IMR-90 (cell line): Measurements from ENCODE around the gene C1orf52. TPM values are rescaled to one million over a fixed set of nuclear protein-coding genes. Genes with fewer than 3 reads are reported as not detected.

Experiments used
- ATAC-seq: fragments of 200-7000 bp; cut with Tn5 transposase; 2 replicates; pipeline ENCODE4 v1.9.1; 2020; ENCODE audit warnings: low read depth, mild to moderate bottlenecking, moderate library complexity
- BruUV-seq: library from RNA; stranded (reverse); fragments of 400-500 nt; replicated peaks from 2 replicates; lab custom pipeline; 2021; lab: Mats Ljungman, UMichigan
- CTCF ChIA-PET: fragments of 300-600 bp; formaldehyde crosslinking; extraction: SDS; loops from one replicate; lab custom pipeline; 2021; ENCODE audit warnings: antibody characterized with exemption; lab: Yijun Ruan, JAX
- POLR2A ChIA-PET: fragments of 300-600 bp; sonication (Branson Sonifier 250); formaldehyde crosslinking; loops from one replicate; lab custom pipeline; 2022; ENCODE audit warnings: antibody characterized with exemption; ENCODE audit not compliant: unreplicated experiment; lab: Charles Lee
- DNase-seq: peaks from one replicate; pipeline ENCODE4 v3.0.0; 2013
- H2AFZ ChIP-seq: replicated peaks from 2 replicates; pipeline ENCODE3; 2013; ENCODE audit warnings: low read length, mild to moderate bottlenecking; ENCODE audit not compliant: poor library complexity
- H2AK5ac ChIP-seq: 2 replicates; pipeline ENCODE4 v1.6.1; 2013; ENCODE audit warnings: low read depth, low read length, inconsistent platforms
- H2AK9ac ChIP-seq: replicated peaks from 2 replicates; pipeline ENCODE3; 2013; ENCODE audit warnings: mild to moderate bottlenecking, low read depth, low read length, moderate library complexity; ENCODE audit not compliant: poor library complexity
- H2BK120ac ChIP-seq: 2 replicates; pipeline ENCODE4 v1.6.1; 2013; ENCODE audit warnings: low read depth, low read length, inconsistent platforms
- H2BK15ac ChIP-seq: 3 replicates; pipeline ENCODE4 v1.6.1; 2013; ENCODE audit warnings: low read depth, low read length, inconsistent platforms
- H2BK20ac ChIP-seq: 2 replicates; pipeline ENCODE4 v1.6.1; 2013; ENCODE audit warnings: low read depth, mild to moderate bottlenecking, inconsistent platforms, low read length, moderate library complexity
- H2BK5ac ChIP-seq: 2 replicates; pipeline ENCODE4 v1.6.1; 2013; ENCODE audit warnings: mild to moderate bottlenecking, low read depth, low read length, inconsistent platforms; ENCODE audit not compliant: poor library complexity, severe bottlenecking
- H3K14ac ChIP-seq: replicated peaks from 2 replicates; pipeline ENCODE4 v1.6.1; 2013; ENCODE audit warnings: low read depth, low read length, inconsistent platforms
- H3K18ac ChIP-seq: 2 replicates; pipeline ENCODE4 v1.6.1; 2013; ENCODE audit warnings: low read depth, low read length, control low read depth
- H3K23ac ChIP-seq: 2 replicates; pipeline ENCODE4 v1.6.1; 2013; ENCODE audit warnings: low read depth, low read length, inconsistent platforms
- H3K27ac ChIP-seq: 2 replicates; pipeline ENCODE4 v1.5.1; 2013; ENCODE audit warnings: mild to moderate bottlenecking, control low read depth, low read length; ENCODE audit not compliant: insufficient read depth
- H3K27me3 ChIP-seq: 2 replicates; pipeline ENCODE4 v1.6.1; 2013; ENCODE audit warnings: low read length; ENCODE audit not compliant: control insufficient read depth, insufficient read depth
- H3K36me3 ChIP-seq: 2 replicates; pipeline ENCODE4 v1.6.1; 2013; ENCODE audit warnings: low read length, mixed read lengths; ENCODE audit not compliant: control insufficient read depth, insufficient read depth
- H3K4ac ChIP-seq: 2 replicates; pipeline ENCODE4 v1.6.1; 2013; ENCODE audit warnings: low read depth, low read length, inconsistent platforms
- H3K4me1 ChIP-seq: 2 replicates; pipeline ENCODE4 v1.6.1; 2013; ENCODE audit warnings: low read length, mixed read lengths; ENCODE audit not compliant: control insufficient read depth, insufficient read depth
- H3K4me2 ChIP-seq: 2 replicates; pipeline ENCODE4 v1.6.1; 2013; ENCODE audit warnings: low read depth, mild to moderate bottlenecking, control low read depth, low read length, moderate library complexity
- H3K4me3 ChIP-seq: 2 replicates; pipeline ENCODE4 v1.5.1; 2013; ENCODE audit warnings: low read depth, mild to moderate bottlenecking, control low read depth, low read length, moderate library complexity; ENCODE audit not compliant: insufficient read depth
- H3K56ac ChIP-seq: 2 replicates; pipeline ENCODE4 v1.6.1; 2013; ENCODE audit warnings: low read length, inconsistent platforms; ENCODE audit not compliant: insufficient read depth; ENCODE audit errors: extremely low read depth
- H3K79me1 ChIP-seq, 2 experiments: 2 replicates each; pipeline ENCODE4 v1.6.1; 2013; ENCODE audit warnings: low read length in 2 of 2, inconsistent platforms in 1 of 2, low read depth in 1 of 2
- H3K9ac ChIP-seq: 2 replicates; pipeline ENCODE4 v1.6.1; 2013; ENCODE audit warnings: low read depth, low read length, control low read depth
- H3K9me1 ChIP-seq: 2 replicates; pipeline ENCODE4 v1.6.1; 2013; ENCODE audit warnings: low read length, inconsistent platforms; ENCODE audit not compliant: insufficient read depth
- H3K9me3 ChIP-seq: 2 replicates; pipeline ENCODE4 v1.6.1; 2013; ENCODE audit warnings: low read length; ENCODE audit not compliant: control insufficient read depth, insufficient read depth
- H4K20me1 ChIP-seq: 2 replicates; pipeline ENCODE4 v1.6.1; 2013; ENCODE audit warnings: low read length, inconsistent platforms; ENCODE audit not compliant: insufficient read depth
- H4K5ac ChIP-seq: 2 replicates; pipeline ENCODE4 v1.6.1; 2013; ENCODE audit warnings: mild to moderate bottlenecking, low read depth, low read length, control low read depth
- H4K8ac ChIP-seq, 2 experiments: 2 replicates each; pipeline ENCODE4 v1.6.1; 2013; ENCODE audit warnings: low read depth in 2 of 2, low read length in 2 of 2, control low read depth in 1 of 2, inconsistent platforms in 1 of 2
- H4K91ac ChIP-seq: 2 replicates; pipeline ENCODE4 v1.6.1; 2013; ENCODE audit warnings: low read depth, low read length, inconsistent platforms; ENCODE audit not compliant: insufficient read depth
- BHLHE40 ChIP-seq: fragments of 150-350 bp; IDR thresholded peaks from 2 replicates; pipeline ENCODE4 v1.6.1; 2016; ENCODE audit warnings: mild to moderate bottlenecking, low read depth, low read length
- CEBPB ChIP-seq: IDR thresholded peaks from 2 replicates; pipeline ENCODE4 v1.6.1; 2012; ENCODE audit warnings: low read depth, low read length, improper control_type of control experiment
- CHD1 ChIP-seq: IDR thresholded peaks from 2 replicates; pipeline ENCODE4 v1.6.1; 2012; ENCODE audit warnings: low read depth, low read length, improper control_type of control experiment
- ELK1 ChIP-seq: fragments of 150-350 bp; IDR thresholded peaks from 2 replicates; pipeline ENCODE4 v1.6.1; 2016; ENCODE audit warnings: low read depth, mild to moderate bottlenecking, low read length, moderate library complexity, borderline replicate concordance
- FOS ChIP-seq: fragments of 150-350 bp; IDR thresholded peaks from 2 replicates; pipeline ENCODE4 v1.6.1; 2016; ENCODE audit warnings: low read depth, low read length
- MAFK ChIP-seq: IDR thresholded peaks from 2 replicates; pipeline ENCODE4 v1.6.1; 2012; ENCODE audit warnings: low read depth, low read length, improper control_type of control experiment
- MAZ ChIP-seq: IDR thresholded peaks from 2 replicates; pipeline ENCODE4 v1.6.1; 2012; ENCODE audit warnings: low read depth, mild to moderate bottlenecking, low read length, improper control_type of control experiment, moderate library complexity, borderline replicate concordance
- MXI1 ChIP-seq: IDR thresholded peaks from 2 replicates; pipeline ENCODE4 v1.6.1; 2012; ENCODE audit warnings: low read depth, mild to moderate bottlenecking, low read length, moderate library complexity, borderline replicate concordance
- NFE2L2 ChIP-seq: fragments of 150-350 bp; IDR thresholded peaks from 2 replicates; pipeline ENCODE4 v1.6.1; 2016; ENCODE audit warnings: low read depth, mild to moderate bottlenecking, low read length
- POLR2A ChIP-seq: IDR thresholded peaks from 2 replicates; pipeline ENCODE4 v1.6.1; 2012; ENCODE audit warnings: mild to moderate bottlenecking, low read depth, low read length
- RAD21 ChIP-seq: IDR thresholded peaks from 2 replicates; pipeline ENCODE4 v1.6.1; 2012; ENCODE audit warnings: low read length, improper control_type of control experiment
- RCOR1 ChIP-seq: IDR thresholded peaks from 2 replicates; pipeline ENCODE4 v1.6.1; 2012; ENCODE audit warnings: mild to moderate bottlenecking, low read length, improper control_type of control experiment; ENCODE audit not compliant: insufficient replicate concordance
- RFX5 ChIP-seq: IDR thresholded peaks from 2 replicates; pipeline ENCODE4 v1.8.0; 2012; ENCODE audit warnings: low read depth, mild to moderate bottlenecking, low read length, moderate library complexity
- SMC3 ChIP-seq: fragments of 150-350 bp; IDR thresholded peaks from 2 replicates; pipeline ENCODE4 v1.6.1; 2016; ENCODE audit warnings: low read depth, mild to moderate bottlenecking, antibody characterized with exemption, low read length, moderate library complexity
- WGBS, 2 experiments: methylation state at CpG; one replicate each; pipeline versions ENCODE4 v1.1.5 to v1.1.7; 2013; ENCODE audit warnings: missing lambda C conversion rate in 2 of 2; ENCODE audit not compliant: insufficient read length in 1 of 2; ENCODE audit errors: extremely low coverage in 2 of 2; 5-methylcytosine and 5-hydroxymethylcytosine counted together
- dilution Hi-C: fragments of 300-500 bp; cut with HindIII; formaldehyde crosslinking; loops from one replicate; pipeline ENCODE4 v1.14.3; 2018; ENCODE audit warnings: low sequenced_read_pairs; ENCODE audit not compliant: unreplicated experiment
- in situ Hi-C: fragments of 300-500 bp; cut with MboI; formaldehyde crosslinking; loops from 3 replicates; pipeline ENCODE4 v1.14.3; 2019; ENCODE audit warnings: low sequenced_read_pairs, inconsistent platforms, mixed read lengths
- intact Hi-C: fragments of 100-400 bp; cut with micrococcal nuclease; formaldehyde crosslinking; loops from 2 replicates; pipeline ENCODE4 v1.10.0; 2022
- polyA plus RNA-seq, 3 experiments: library from polyadenylated mRNA; depleted of rRNA; stranded (reverse); fragments of >200 nt; gene quantifications; 2 replicates each; pipeline ENCODE4 v1.2.3, GENCODE V29; 2012; ENCODE audit warnings: low replicate concordance in 1 of 3
- total RNA-seq: library from RNA; depleted of rRNA; stranded (reverse); fragments of >200 nt; gene quantifications from 2 replicates; pipeline ENCODE4 v1.2.3, GENCODE V29; 2012
- TF ChIP-seq, protein P1 (sequence below): fragments of 150-350 bp; IDR thresholded peaks from 2 replicates; pipeline ENCODE4 v1.6.1; 2017; ENCODE audit warnings: mild to moderate bottlenecking, antibody characterized with exemption, low read length, low read depth
- TF ChIP-seq, protein P2 (sequence below): conservative IDR thresholded peaks from 2 replicates; pipeline ENCODE4 v1.5.1; 2012; ENCODE audit warnings: mild to moderate bottlenecking, low read depth, low read length, improper control_type of control experiment

Gene C1orf52
- total and polyA plus RNA-seq, 2 of the 4 experiments (the other 2 are of a cell fraction): 16.3 to 33.5 TPM

- BruUV-seq: no TSS peak
- no peak overlapping the region for H2AK5ac ChIP-seq
- peak overlapping the region; percentile 33 for H3K18ac ChIP-seq
- no peak overlapping the region for H2AK9ac ChIP-seq
- no peak overlapping the region for H2BK5ac ChIP-seq
- H3K9me3 ChIP-seq: no peaks in the 10 kb centered on the region
- ChIA-PET POLR2A (no interaction called here), CTCF (interaction anchor here (1.0 to 3.3 kb wide), 2 partner anchors 9 to 21 kb away, joined by 3 to 12 read pairs; no protein-coding TSS in a partner anchor)
- H2AFZ ChIP-seq: no peak overlapping the region
- no peak overlapping the region for H4K8ac ChIP-seq
- peak overlapping the region; percentile 82 for H4K5ac ChIP-seq
- dilution Hi-C loops (no loop called here), intact Hi-C loops (no loop called here), in situ Hi-C loops (no loop called here)
- H3K4ac ChIP-seq: no peak overlapping the region
- H3K56ac ChIP-seq: no peak overlapping the region
- 60% methylated on average over 1 of the region's 1 CpG; no CpG with 5 or more reads in 1 of the 2 experiments for WGBS, 2 experiments
- no peaks in the 10 kb centered on the region for H4K20me1 ChIP-seq
- no peaks in the 10 kb centered on the region for H3K9me1 ChIP-seq
- H3K36me3 ChIP-seq: no peaks in the 10 kb centered on the region
- H3K4me1 ChIP-seq: peaks cover 22% of the 10 kb centered on the region
- no peak for DNase-seq
- H3K27ac ChIP-seq: peak overlapping the region; percentile 62; the same call in 1 of the 2 replicates
- no peaks in the 10 kb centered on the region for H3K79me1 ChIP-seq
- no peaks in the 10 kb centered on the region for H3K27me3 ChIP-seq
- no peak overlapping the region for H2BK15ac ChIP-seq
- no peak overlapping the region for H2BK120ac ChIP-seq
- H4K91ac ChIP-seq: no peak overlapping the region
- H3K9ac ChIP-seq: no peak overlapping the region
- no peak overlapping the region for H3K23ac ChIP-seq
- no peak overlapping the region for H2BK20ac ChIP-seq
- TF ChIP-seq ELK1 (no peak), RFX5 (no peak), FOS (no peak), CEBPB (no peak), SMC3 (no peak), RCOR1 (no peak), RAD21 (no peak), POLR2A (no peak), MAZ (no peak), NFE2L2 (no peak), MXI1 (no peak), CHD1 (no peak), MAFK (no peak), BHLHE40 (no peak)
- TF ChIP-seq, protein P1, sequence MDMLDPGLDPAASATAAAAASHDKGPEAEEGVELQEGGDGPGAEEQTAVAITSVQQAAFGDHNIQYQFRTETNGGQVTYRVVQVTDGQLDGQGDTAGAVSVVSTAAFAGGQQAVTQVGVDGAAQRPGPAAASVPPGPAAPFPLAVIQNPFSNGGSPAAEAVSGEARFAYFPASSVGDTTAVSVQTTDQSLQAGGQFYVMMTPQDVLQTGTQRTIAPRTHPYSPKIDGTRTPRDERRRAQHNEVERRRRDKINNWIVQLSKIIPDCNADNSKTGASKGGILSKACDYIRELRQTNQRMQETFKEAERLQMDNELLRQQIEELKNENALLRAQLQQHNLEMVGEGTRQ: no peak
- TF ChIP-seq, protein P2, sequence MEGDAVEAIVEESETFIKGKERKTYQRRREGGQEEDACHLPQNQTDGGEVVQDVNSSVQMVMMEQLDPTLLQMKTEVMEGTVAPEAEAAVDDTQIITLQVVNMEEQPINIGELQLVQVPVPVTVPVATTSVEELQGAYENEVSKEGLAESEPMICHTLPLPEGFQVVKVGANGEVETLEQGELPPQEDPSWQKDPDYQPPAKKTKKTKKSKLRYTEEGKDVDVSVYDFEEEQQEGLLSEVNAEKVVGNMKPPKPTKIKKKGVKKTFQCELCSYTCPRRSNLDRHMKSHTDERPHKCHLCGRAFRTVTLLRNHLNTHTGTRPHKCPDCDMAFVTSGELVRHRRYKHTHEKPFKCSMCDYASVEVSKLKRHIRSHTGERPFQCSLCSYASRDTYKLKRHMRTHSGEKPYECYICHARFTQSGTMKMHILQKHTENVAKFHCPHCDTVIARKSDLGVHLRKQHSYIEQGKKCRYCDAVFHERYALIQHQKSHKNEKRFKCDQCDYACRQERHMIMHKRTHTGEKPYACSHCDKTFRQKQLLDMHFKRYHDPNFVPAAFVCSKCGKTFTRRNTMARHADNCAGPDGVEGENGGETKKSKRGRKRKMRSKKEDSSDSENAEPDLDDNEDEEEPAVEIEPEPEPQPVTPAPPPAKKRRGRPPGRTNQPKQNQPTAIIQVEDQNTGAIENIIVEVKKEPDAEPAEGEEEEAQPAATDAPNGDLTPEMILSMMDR: no peak
- H3K4me3 ChIP-seq: no peak overlapping the region
- peak; percentile 46 for ATAC-seq
- no peak overlapping the region for H3K4me2 ChIP-seq
- no peak overlapping the region for H3K14ac ChIP-seq
These were observed 14.0 kb downstream of the C1orf52 start for GRCh38 chr1:85245456-85245855.
